ENCODE measurements around the gene SERINC2. TPM values are rescaled to one million over a fixed set of nuclear protein-coding genes. Genes with fewer than 3 reads are reported as not detected.
A peak's percentile ranks its signal among the peaks of the same experiment; 100 is the strongest.

SERINC2 gene
- total and polyA plus RNA-seq, 9 of the 15 experiments (the other 6 are each of a cell fraction or from before 2014, with no cell fraction given), result 0.07 to 1.2 (median 0.70) TPM; not detected in 2

GRCh38 chr1:31444725-31445448 lies 31.9 kb downstream of the SERINC2 start (continued):
- TF ChIP-seq, protein P1, sequence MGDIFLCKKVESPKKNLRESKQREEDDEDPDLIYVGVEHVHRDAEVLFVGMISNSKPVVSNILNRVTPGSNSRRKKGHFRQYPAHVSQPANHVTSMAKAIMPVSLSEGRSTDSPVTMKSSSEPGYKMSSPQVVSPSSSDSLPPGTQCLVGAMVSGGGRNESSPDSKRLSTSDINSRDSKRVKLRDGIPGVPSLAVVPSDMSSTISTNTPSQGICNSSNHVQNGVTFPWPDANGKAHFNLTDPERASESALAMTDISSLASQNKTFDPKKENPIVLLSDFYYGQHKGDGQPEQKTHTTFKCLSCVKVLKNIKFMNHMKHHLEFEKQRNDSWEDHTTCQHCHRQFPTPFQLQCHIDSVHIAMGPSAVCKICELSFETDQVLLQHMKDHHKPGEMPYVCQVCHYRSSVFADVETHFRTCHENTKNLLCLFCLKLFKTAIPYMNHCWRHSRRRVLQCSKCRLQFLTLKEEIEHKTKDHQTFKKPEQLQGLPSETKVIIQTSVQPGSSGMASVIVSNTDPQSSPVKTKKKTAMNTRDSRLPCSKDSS (IDR thresholded peaks at IDR 0.05; ENCODE audit: low read depth, partially characterized antibody), result no peak
- TF ChIP-seq GABPA (tag; conservative IDR thresholded peaks at IDR 0.05; ENCODE audit: low read depth) (peak; percentile 65), NBN (IDR thresholded peaks at IDR 0.05; ENCODE audit: low read depth) (no peak), ZNF696 (CRISPR knock-in tag; conservative IDR thresholded peaks at IDR 0.05) (no peak), POLR3A (IDR thresholded peaks at IDR 0.05; ENCODE audit: borderline replicate concordance, extremely low read depth, insufficient read depth, insufficient read length) (no peak), ZFX (CRISPR knock-in tag; IDR thresholded peaks at IDR 0.05) (no peak), CHD4 (IDR thresholded peaks at IDR 0.05; ENCODE audit: insufficient read depth, insufficient replicate concordance, low read depth, low read length, poor library complexity, severe bottlenecking) (no peak), ZC3H4 (CRISPR knock-in tag; IDR thresholded peaks at IDR 0.05; ENCODE audit: borderline replicate concordance) (no peak), CBX5 (IDR thresholded peaks at IDR 0.05; ENCODE audit: borderline replicate concordance, low read depth) (no peak), ZNF184 (CRISPR knock-in tag; IDR thresholded peaks at IDR 0.05) (no peak), CSDE1 (IDR thresholded peaks at IDR 0.05) (no peak), CHD1 (IDR thresholded peaks at IDR 0.05; ENCODE audit: low read length) (no peak), SMAD3 (CRISPR knock-in tag; conservative IDR thresholded peaks at IDR 0.05) (no peak), ZNF75A (CRISPR knock-in tag; IDR thresholded peaks at IDR 0.05) (no peak), NR2C2 (CRISPR knock-in tag; IDR thresholded peaks at IDR 0.05) (no peak), NR2C2 (tag; IDR thresholded peaks at IDR 0.05) (0 out of 2 replicates have a peak, but pooled peaks have one; percentile 53), ZNF277 (CRISPR knock-in tag; IDR thresholded peaks at IDR 0.05; ENCODE audit: borderline replicate concordance) (no peak), ZNF133 (CRISPR knock-in tag; IDR thresholded peaks at IDR 0.05) (no peak), HMG20B (CRISPR knock-in tag; IDR thresholded peaks at IDR 0.05) (no peak), CEBPB (tag; IDR thresholded peaks at IDR 0.05) (no peak), ZNF232 (CRISPR knock-in tag; IDR thresholded peaks at IDR 0.05) (no peak), FIP1L1 (IDR thresholded peaks at IDR 0.05; ENCODE audit: low read depth, low read length, poor library complexity, severe bottlenecking) (no peak), ZKSCAN8 (CRISPR knock-in tag; IDR thresholded peaks at IDR 0.05) (no peak), MTA3 (IDR thresholded peaks at IDR 0.05; ENCODE audit: borderline replicate concordance) (no peak), TRIM28 (IDR thresholded peaks at IDR 0.05) (no peak), HLTF (IDR thresholded peaks at IDR 0.05) (no peak), THRB (CRISPR knock-in tag; conservative IDR thresholded peaks at IDR 0.05) (no peak), ZNF134 (CRISPR knock-in tag; conservative IDR thresholded peaks at IDR 0.05) (no peak)

Measured in K562 (cell line).